Naive B cell (primary cell): ENCODE results near the gene FRMD6. TPM values are rescaled to one million over a fixed set of nuclear protein-coding genes. Genes with fewer than 3 reads are reported as not detected.
A peak's percentile ranks its signal among the peaks of the same experiment; 100 is the strongest.
"Not testable (repeated sequence)": the region's sequence is repeated elsewhere in the genome, so short reads cannot be mapped to it uniquely, and the experiment has no call there.

Experiments
- ATAC-seq, 2 donors: fragments of 150-1000 bp; cut with Tn5 transposase; 2 replicates each; pipeline ENCODE4 v1.10.0; 2021; ENCODE audit warnings: low read depth in 2 of 2, mild to moderate bottlenecking in 2 of 2, moderate library complexity in 2 of 2
- DNase-seq: peaks from one replicate; pipeline ENCODE4 v3.0.0; 2022
- H3K27ac Mint-ChIP-seq, 6 donors: one replicate each; pipeline ENCODE4 v1.8.0; 2020 to 2022; ENCODE audit warnings: mild to moderate bottlenecking in 6 of 6, mixed read lengths in 6 of 6, moderate library complexity in 5 of 6, inconsistent platforms in 2 of 6
- H3K27me3 Mint-ChIP-seq, 3 donors: one replicate each; pipeline ENCODE4 v1.8.0; 2021 to 2022; ENCODE audit warnings: mixed read lengths in 3 of 3, mild to moderate bottlenecking in 1 of 3
- H3K36me3 Mint-ChIP-seq, 2 donors: one replicate each; pipeline ENCODE4 v1.8.0; 2020 to 2022; ENCODE audit warnings: mixed read lengths in 2 of 2, inconsistent platforms in 1 of 2, mild to moderate bottlenecking in 1 of 2
- H3K4me1 Mint-ChIP-seq, 3 donors: one replicate each; pipeline ENCODE4 v1.8.0; 2020 to 2022; ENCODE audit warnings: mixed read lengths in 3 of 3, inconsistent platforms in 1 of 3, mild to moderate bottlenecking in 1 of 3, moderate library complexity in 1 of 3
- H3K4me3 Mint-ChIP-seq, 8 donors: one replicate each; pipeline ENCODE4 v1.8.0; 2020 to 2022; ENCODE audit warnings: mild to moderate bottlenecking in 8 of 8, mixed read lengths in 8 of 8, moderate library complexity in 8 of 8, inconsistent platforms in 2 of 8
- H3K9me3 Mint-ChIP-seq, 7 donors: one replicate each; pipeline ENCODE4 v1.8.0; 2020 to 2022; ENCODE audit warnings: mixed read lengths in 7 of 7, mild to moderate bottlenecking in 5 of 7, inconsistent platforms in 2 of 7, moderate library complexity in 1 of 7
- polyA plus RNA-seq, 6 donors: library from polyadenylated mRNA; unstranded; fragments of 300-500 nt; fragmentation: Illumina TruSeq; gene quantifications; one replicate each; pipeline ENCODE4 v1.2.3, GENCODE V29; 2021; ENCODE audit warnings: low read depth in 6 of 6

FRMD6 gene
- polyA plus RNA-seq, 6 donors from 2014 or later = 0.36 to 0.44 TPM; not detected in 4

- Mint-ChIP-seq H3K36me3 (no peaks in the 10 kb centered on the region), H3K4me1 (no peaks in the 10 kb centered on the region), H3K27me3 (peaks cover 20 to 38% (median 22%) of the 10 kb centered on the region in 3 donors), H3K9me3 (no peaks in the 10 kb centered on the region), H3K27ac (no peak overlapping the region), H3K4me3 (no peak overlapping the region)
- ATAC-seq = no peak
- DNase-seq = no peak
Measured at GRCh38 chr14:51616724-51617409, 34.8 kb upstream of the FRMD6 start.

- Mint-ChIP-seq H3K9me3 (peaks cover 0 to 4% (median 0%) of the 10 kb centered on the region in 7 donors), H3K36me3 (no peaks in the 10 kb centered on the region), H3K27ac (no peak overlapping the region), H3K27me3 (peaks cover 14 to 27% (median 20%) of the 10 kb centered on the region in 3 donors), H3K4me1 (no peaks in the 10 kb centered on the region), H3K4me3 (no peak overlapping the region)
- ATAC-seq = no peak
- DNase-seq = no peak
Measured at GRCh38 chr14:51619561-51619960, 32.1 kb upstream of the FRMD6 start.

GRCh38 chr14:51620056-51620455 lies 31.7 kb upstream of the FRMD6 start:
- peaks cover 14 to 27% (median 20%) of the 10 kb centered on the region in 3 donors for H3K27me3 Mint-ChIP-seq
- H3K36me3 Mint-ChIP-seq = no peaks in the 10 kb centered on the region
- peaks cover 0 to 4% (median 0%) of the 10 kb centered on the region in 7 donors for H3K9me3 Mint-ChIP-seq
- DNase-seq (no peak), ATAC-seq (no peak)
- no peak overlapping the region for H3K27ac Mint-ChIP-seq
- H3K4me1 Mint-ChIP-seq = peaks cover 0 to 3% (median 0%) of the 10 kb centered on the region in 3 donors
- H3K4me3 Mint-ChIP-seq = no peak overlapping the region

- H3K36me3 Mint-ChIP-seq = no peaks in the 10 kb centered on the region
Measured at GRCh38 chr14:51621654-51622053, 30.1 kb upstream of the FRMD6 start.

GRCh38 chr14:51622376-51622775 lies 29.3 kb upstream of the FRMD6 start:
- no peaks in the 10 kb centered on the region for H3K36me3 Mint-ChIP-seq
- no peak overlapping the region for H3K27ac Mint-ChIP-seq
- peaks cover 0 to 4% (median 0%) of the 10 kb centered on the region in 7 donors for H3K9me3 Mint-ChIP-seq
- no peak overlapping the region for H3K4me3 Mint-ChIP-seq
- H3K27me3 Mint-ChIP-seq = peaks cover 5 to 8% (median 7%) of the 10 kb centered on the region in 3 donors
- ATAC-seq (no peak), DNase-seq (no peak)
- H3K4me1 Mint-ChIP-seq = peaks cover 0 to 5% (median 3%) of the 10 kb centered on the region in 3 donors

More at GRCh38 chr14:51621654-51622053, 30.1 kb upstream of the FRMD6 start:
- Mint-ChIP-seq H3K4me3 (no peak overlapping the region), H3K4me1 (peaks cover 0 to 5% (median 3%) of the 10 kb centered on the region in 3 donors), H3K9me3 (peaks cover 0 to 4% (median 0%) of the 10 kb centered on the region in 7 donors), H3K27me3 (peaks cover 7 to 15% (median 10%) of the 10 kb centered on the region in 3 donors), H3K27ac (no peak overlapping the region)
- DNase-seq (no peak), ATAC-seq (no peak)

GRCh38 chr14:51624955-51625569 lies 26.6 kb upstream of the FRMD6 start:
- peaks cover 0 to 5% (median 3%) of the 10 kb centered on the region in 3 donors for H3K4me1 Mint-ChIP-seq
- no peak overlapping the region for H3K27ac Mint-ChIP-seq
- no peak overlapping the region for H3K4me3 Mint-ChIP-seq
- peaks cover 0 to 4% (median 0%) of the 10 kb centered on the region in 7 donors for H3K9me3 Mint-ChIP-seq
- ATAC-seq (no peak), DNase-seq (no peak)
- H3K36me3 Mint-ChIP-seq = no peaks in the 10 kb centered on the region
- H3K27me3 Mint-ChIP-seq = no peaks in the 10 kb centered on the region

- H3K27me3 Mint-ChIP-seq = peaks cover 0 to 4% (median 3%) of the 10 kb centered on the region in 3 donors
- H3K4me1 Mint-ChIP-seq = peaks cover 0 to 5% (median 3%) of the 10 kb centered on the region in 3 donors
Measured at GRCh38 chr14:51626185-51626584, 25.5 kb upstream of the FRMD6 start.

GRCh38 chr14:51626788-51627187 lies 24.9 kb upstream of the FRMD6 start:
- Mint-ChIP-seq H3K4me1 (peaks cover 0 to 5% (median 3%) of the 10 kb centered on the region in 3 donors), H3K9me3 (peaks cover 0 to 4% (median 0%) of the 10 kb centered on the region in 7 donors), H3K36me3 (no peaks in the 10 kb centered on the region)

More at GRCh38 chr14:51626185-51626584, 25.5 kb upstream of the FRMD6 start:
- no peak for ATAC-seq
- peaks cover 0 to 4% (median 0%) of the 10 kb centered on the region in 7 donors for H3K9me3 Mint-ChIP-seq
- H3K4me3 Mint-ChIP-seq = no peak overlapping the region
- no peak overlapping the region for H3K27ac Mint-ChIP-seq
- no peak for DNase-seq
- H3K36me3 Mint-ChIP-seq = no peaks in the 10 kb centered on the region

GRCh38 chr14:51627313-51627712 lies 24.4 kb upstream of the FRMD6 start:
- no peaks in the 10 kb centered on the region for H3K36me3 Mint-ChIP-seq
- H3K9me3 Mint-ChIP-seq = peaks cover 0 to 4% (median 0%) of the 10 kb centered on the region in 7 donors
- ATAC-seq (no peak), DNase-seq (no peak)
- no peak overlapping the region for H3K4me3 Mint-ChIP-seq
- peak overlapping the region in 1 of 6 donors; percentile 0 for H3K27ac Mint-ChIP-seq
- H3K4me1 Mint-ChIP-seq = peaks cover 0 to 5% (median 3%) of the 10 kb centered on the region in 3 donors
- H3K27me3 Mint-ChIP-seq = peaks cover 0 to 12% (median 5%) of the 10 kb centered on the region in 3 donors

More at GRCh38 chr14:51626788-51627187, 24.9 kb upstream of the FRMD6 start:
- H3K27ac Mint-ChIP-seq = peak overlapping the region in 1 of 6 donors; percentile 13
- ATAC-seq (no peak), DNase-seq (no peak)
- peaks cover 0 to 7% (median 5%) of the 10 kb centered on the region in 3 donors for H3K27me3 Mint-ChIP-seq
- no peak overlapping the region for H3K4me3 Mint-ChIP-seq

- DNase-seq (no peak), ATAC-seq (no peak)
- Mint-ChIP-seq H3K9me3 (peaks cover 0 to 4% (median 0%) of the 10 kb centered on the region in 7 donors), H3K36me3 (no peaks in the 10 kb centered on the region), H3K27me3 (peaks cover 0 to 12% (median 5%) of the 10 kb centered on the region in 3 donors), H3K4me1 (peaks cover 0 to 5% (median 3%) of the 10 kb centered on the region in 3 donors), H3K4me3 (no peak overlapping the region), H3K27ac (no peak overlapping the region)
Measured at GRCh38 chr14:51628238-51628637, 23.5 kb upstream of the FRMD6 start.

- DNase-seq (no peak), ATAC-seq (no peak)
- no peaks in the 10 kb centered on the region for H3K4me1 Mint-ChIP-seq
- peaks cover 6 to 21% (median 10%) of the 10 kb centered on the region in 3 donors for H3K27me3 Mint-ChIP-seq
- no peaks in the 10 kb centered on the region for H3K9me3 Mint-ChIP-seq
- H3K27ac Mint-ChIP-seq = no peak overlapping the region
- no peak overlapping the region for H3K4me3 Mint-ChIP-seq
- H3K36me3 Mint-ChIP-seq = no peaks in the 10 kb centered on the region
Measured at GRCh38 chr14:51630987-51631386, 20.7 kb upstream of the FRMD6 start.

- not testable (repeated sequence) for ATAC-seq, H3K36me3 Mint-ChIP-seq, H3K9me3 Mint-ChIP-seq, H3K27ac Mint-ChIP-seq, DNase-seq, H3K4me3 Mint-ChIP-seq, H3K4me1 Mint-ChIP-seq
- peaks cover 16 to 31% (median 27%) of the 10 kb centered on the region in 3 donors for H3K27me3 Mint-ChIP-seq
Measured at GRCh38 chr14:51633298-51633697, 18.4 kb upstream of the FRMD6 start.

GRCh38 chr14:51636109-51636508 lies 15.6 kb upstream of the FRMD6 start:
- no peak for ATAC-seq
- H3K4me3 Mint-ChIP-seq = no peak overlapping the region
- H3K36me3 Mint-ChIP-seq = no peaks in the 10 kb centered on the region
- H3K4me1 Mint-ChIP-seq = no peaks in the 10 kb centered on the region
- no peaks in the 10 kb centered on the region for H3K9me3 Mint-ChIP-seq
- H3K27ac Mint-ChIP-seq = no peak overlapping the region
- no peak for DNase-seq
- peaks cover 17 to 33% (median 25%) of the 10 kb centered on the region in 3 donors for H3K27me3 Mint-ChIP-seq
